Esophagus (tissue), 2 donors: ENCODE data around the gene SPDYE5. TPM values are rescaled to one million over a fixed set of nuclear protein-coding genes. Genes with fewer than 3 reads are reported as not detected.
"Not testable (repeated sequence)": the region's sequence is repeated elsewhere in the genome, so short reads cannot be mapped to it uniquely, and the experiment has no call there.

Source experiments
- H3K27ac ChIP-seq, 2 donors: one replicate each; pipeline ENCODE4 v1.5.1; 2013; ENCODE audit warnings: low read depth in 2 of 2, mild to moderate bottlenecking in 2 of 2, inconsistent platforms in 1 of 2, low read length in 1 of 2, moderate library complexity in 1 of 2
- H3K27me3 ChIP-seq, 2 donors: one replicate each; pipeline ENCODE4 v1.6.1; 2013; ENCODE audit warnings: low read length in 2 of 2, control low read depth in 1 of 2, mild to moderate bottlenecking in 1 of 2; ENCODE audit not compliant: insufficient read depth in 2 of 2, control insufficient read depth in 1 of 2
- H3K36me3 ChIP-seq, 2 donors: one replicate each; pipeline ENCODE4 v1.6.1; 2013; ENCODE audit warnings: low read length in 1 of 2; ENCODE audit not compliant: control insufficient read depth in 2 of 2, insufficient read depth in 2 of 2
- H3K4me1 ChIP-seq, 2 donors: one replicate each; pipeline ENCODE4 v1.6.1; 2013; ENCODE audit warnings: low read length in 1 of 2; ENCODE audit not compliant: control insufficient read depth in 2 of 2, insufficient read depth in 2 of 2
- H3K4me3 ChIP-seq, 2 donors: one replicate each; pipeline ENCODE4 v1.5.1; 2013; ENCODE audit warnings: low read length in 2 of 2, mild to moderate bottlenecking in 2 of 2, low read depth in 1 of 2, moderate library complexity in 1 of 2
- H3K9me3 ChIP-seq, 2 donors: one replicate each; pipeline ENCODE4 v1.6.1; 2013; ENCODE audit warnings: mild to moderate bottlenecking in 2 of 2, low read depth in 1 of 2, low read length in 1 of 2, moderate library complexity in 1 of 2; ENCODE audit not compliant: control insufficient read depth in 2 of 2, insufficient read depth in 1 of 2
- WGBS, 2 donors: extraction: QIAGEN DNeasy Blood & Tissue Kit; methylation state at CpG; one replicate each; pipeline ENCODE4 v1.1.7; 2013; 5-methylcytosine and 5-hydroxymethylcytosine counted together
- polyA plus RNA-seq, 2 donors: library from polyadenylated mRNA; stranded (reverse); fragments of 200-250 nt; gene quantifications; one replicate each; pipeline ENCODE4 v1.2.3, GENCODE V29; 2013
- donor health status: healthy with polysubstance abuse.
- donor health status: Bipolar disorder and iron deficiency.

SPDYE5 gene
- polyA plus RNA-seq, 2 donors: 0.02 TPM; not detected in 1

GRCh38 chr7:75485355-75485978 is 6.7 kb upstream of the SPDYE5 start:
- H3K4me1 ChIP-seq, H3K27me3 ChIP-seq, H3K36me3 ChIP-seq, H3K9me3 ChIP-seq: not testable (repeated sequence)
- H3K4me3 ChIP-seq: peak overlapping the region; percentile 74 to 87
- H3K27ac ChIP-seq: peak overlapping the region; percentile 80 to 87
- 1 to 2% methylated on average over 23 to 30 of the region's 32 CpGs for WGBS, 2 donors

GRCh38 chr7:75485979-75486643 is 6.0 kb upstream of the SPDYE5 start, which contains the start of gene POM121C:
TSS of gene POM121C (minus strand) at chr7:75486299. CDS start at chr7:75441496, 44,803 bp downstream.
- Histone ChIP-seq H3K27ac (peak within 1 kb of the TSS; percentile 80 to 87), H3K4me3 (peak within 1 kb of the TSS; percentile 74 to 87)
- not testable (repeated sequence) for H3K27me3 ChIP-seq, H3K4me1 ChIP-seq, H3K9me3 ChIP-seq, H3K36me3 ChIP-seq
- WGBS, 2 donors: 0 to 1% methylated on average over 35 to 49 of the region's 49 CpGs

- not testable (repeated sequence) for H3K27ac ChIP-seq, H3K9me3 ChIP-seq, H3K4me1 ChIP-seq, H3K4me3 ChIP-seq, H3K36me3 ChIP-seq, H3K27me3 ChIP-seq
- 90 to 91% methylated on average over 2 of the region's 4 CpGs for WGBS, 2 donors
Measured at GRCh38 chr7:75509033-75509432, 16.9 kb downstream of the SPDYE5 start.

GRCh38 chr7:75518842-75519241 is 26.7 kb downstream of the SPDYE5 start:
- not testable (repeated sequence) for H3K27ac ChIP-seq, H3K4me3 ChIP-seq, H3K27me3 ChIP-seq, H3K4me1 ChIP-seq, H3K36me3 ChIP-seq, H3K9me3 ChIP-seq
- WGBS, 2 donors: 77 to 80% methylated on average over 2 of the region's 2 CpGs

GRCh38 chr7:75521727-75522126 is 29.6 kb downstream of the SPDYE5 start:
- H3K4me3 ChIP-seq, H3K36me3 ChIP-seq, H3K27ac ChIP-seq, H3K9me3 ChIP-seq, H3K27me3 ChIP-seq, H3K4me1 ChIP-seq: not testable (repeated sequence)

- H3K4me3 ChIP-seq: peak overlapping the region; percentile 97 to 100
- H3K36me3 ChIP-seq, H3K9me3 ChIP-seq, H3K27me3 ChIP-seq, H3K4me1 ChIP-seq: not testable (repeated sequence)
- peak overlapping the region; percentile 88 to 93 for H3K27ac ChIP-seq
- 0 to 1% methylated on average over 33 to 37 of the region's 37 CpGs for WGBS, 2 donors
Measured at GRCh38 chr7:75527224-75527722, 35.2 kb downstream of the SPDYE5 start.

- H3K27me3 ChIP-seq: no peaks in the 10 kb centered on the region
- peaks cover 0 to 7% of the 10 kb centered on the region in 2 donors for H3K4me1 ChIP-seq
- no peaks in the 10 kb centered on the region for H3K36me3 ChIP-seq
- H3K27ac ChIP-seq: no peak overlapping the region
- no peaks in the 10 kb centered on the region for H3K9me3 ChIP-seq
- H3K4me3 ChIP-seq: no peak overlapping the region
- WGBS, 2 donors: 52 to 53% methylated on average over 6 of the region's 6 CpGs
Measured at GRCh38 chr7:75531359-75531821, 39.3 kb downstream of the SPDYE5 start.

- WGBS, 2 donors: 95 to 96% methylated on average over 4 of the region's 4 CpGs
- no peak overlapping the region for H3K4me3 ChIP-seq
- no peaks in the 10 kb centered on the region for H3K9me3 ChIP-seq
- H3K27me3 ChIP-seq: no peaks in the 10 kb centered on the region
- no peaks in the 10 kb centered on the region for H3K4me1 ChIP-seq
- H3K36me3 ChIP-seq: peaks cover 0 to 11% of the 10 kb centered on the region in 2 donors
- no peak overlapping the region for H3K27ac ChIP-seq
Measured at GRCh38 chr7:75532639-75533038, 40.5 kb downstream of the SPDYE5 start.

GRCh38 chr7:75533926-75534325 is 41.8 kb downstream of the SPDYE5 start:
- Histone ChIP-seq H3K4me3 (no peak overlapping the region), H3K27me3 (no peaks in the 10 kb centered on the region), H3K36me3 (peaks cover 0 to 14% of the 10 kb centered on the region in 2 donors), H3K9me3 (no peaks in the 10 kb centered on the region), H3K27ac (no peak overlapping the region), H3K4me1 (no peaks in the 10 kb centered on the region)
- WGBS, 2 donors: 92 to 93% methylated on average over 6 of the region's 6 CpGs
